HepG2 (cell line): ENCODE results near the gene PARP8.

Experiments
- EP300 ChIP-seq, 3 experiments: sonication (generic) in 1 of 3; formaldehyde crosslinking in 1 of 3; IDR thresholded peaks; 2 replicates each; pipeline versions ENCODE4 v1.5.1 to v1.6.1; 2011 to 2020; ENCODE audit warnings: low read depth in 2 of 3, low read length in 2 of 3, borderline replicate concordance in 1 of 3, improper control_type of control experiment in 1 of 3, mild to moderate bottlenecking in 1 of 3, missing genetic modification reagents in 1 of 3, moderate library complexity in 1 of 3
- MXD4 ChIP-seq: IDR thresholded peaks from 2 replicates; pipeline ENCODE4 v1.6.1; 2016; ENCODE audit warnings: mild to moderate bottlenecking, missing biosample characterization, missing genetic modification reagents
- NFYB ChIP-seq: sonication (generic); formaldehyde crosslinking; IDR thresholded peaks from 2 replicates; pipeline ENCODE4 v1.4.0; 2020; ENCODE audit warnings: missing genetic modification reagents
- PCBP2 ChIP-seq: fragments of 200-400 bp; formaldehyde crosslinking; optimal IDR thresholded peaks from 2 replicates; pipeline ENCODE3; 2018; ENCODE audit warnings: low read length, low read depth; ENCODE audit not compliant: poor library complexity, severe bottlenecking
- PHB2 ChIP-seq: fragments of 450-650 bp; IDR thresholded peaks from 2 replicates; pipeline ENCODE4 v1.6.1; 2018; ENCODE audit not compliant: partially characterized antibody
- RFX5 ChIP-seq: IDR thresholded peaks from 2 replicates; pipeline ENCODE4 v1.6.1; 2011; ENCODE audit warnings: low read depth, low read length, improper control_type of control experiment
- ZZZ3 ChIP-seq: sonication (generic); formaldehyde crosslinking; IDR thresholded peaks from 2 replicates; pipeline ENCODE4 v1.4.0; 2020; ENCODE audit warnings: missing genetic modification reagents, mild to moderate bottlenecking, borderline replicate concordance
- TF ChIP-seq, protein P1 (sequence below): sonication (generic); formaldehyde crosslinking; IDR thresholded peaks from 2 replicates; pipeline ENCODE4 v1.4.0; 2020; ENCODE audit warnings: low read depth, missing genetic modification reagents
- TF ChIP-seq, protein P2 (sequence below): sonication (generic); formaldehyde crosslinking; IDR thresholded peaks from 2 replicates; pipeline ENCODE4 v1.9.0; 2021; ENCODE audit warnings: mild to moderate bottlenecking, missing genetic modification reagents

DNA sequence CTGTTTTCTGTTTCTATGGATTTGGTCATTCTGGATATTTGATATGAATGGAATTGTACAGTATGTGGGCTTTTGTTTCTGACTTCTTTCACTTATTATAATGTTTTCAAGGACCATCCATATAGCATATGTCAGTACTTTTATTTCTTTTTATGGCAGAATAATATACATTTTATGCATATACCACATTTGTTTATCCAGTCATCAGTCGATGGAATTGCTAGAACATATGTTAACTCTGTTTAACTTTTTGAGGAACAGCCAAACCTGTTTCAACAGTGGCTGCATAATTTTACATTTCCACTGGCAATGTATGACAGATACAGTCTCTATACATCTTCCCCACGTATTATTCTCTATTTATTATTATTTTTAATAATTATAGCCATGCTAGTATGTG is 131.6 kb downstream of the PARP8 start:
- TF ChIP-seq NFYB (CRISPR knock-in tag) (no peak), PCBP2 (no peak), MXD4 (CRISPR knock-in tag) (no peak), PHB2 (no peak), EP300 (IDR thresholded peaks at IDR 0.05; ENCODE audit: low read depth in 2 of 2, low read length in 2 of 2) (no peak), EP300 (CRISPR knock-in tag; IDR thresholded peaks at IDR 0.05; ENCODE audit: borderline replicate concordance) (no peak), RFX5 (no peak), ZZZ3 (CRISPR knock-in tag) (no peak)
- TF ChIP-seq, protein P1, sequence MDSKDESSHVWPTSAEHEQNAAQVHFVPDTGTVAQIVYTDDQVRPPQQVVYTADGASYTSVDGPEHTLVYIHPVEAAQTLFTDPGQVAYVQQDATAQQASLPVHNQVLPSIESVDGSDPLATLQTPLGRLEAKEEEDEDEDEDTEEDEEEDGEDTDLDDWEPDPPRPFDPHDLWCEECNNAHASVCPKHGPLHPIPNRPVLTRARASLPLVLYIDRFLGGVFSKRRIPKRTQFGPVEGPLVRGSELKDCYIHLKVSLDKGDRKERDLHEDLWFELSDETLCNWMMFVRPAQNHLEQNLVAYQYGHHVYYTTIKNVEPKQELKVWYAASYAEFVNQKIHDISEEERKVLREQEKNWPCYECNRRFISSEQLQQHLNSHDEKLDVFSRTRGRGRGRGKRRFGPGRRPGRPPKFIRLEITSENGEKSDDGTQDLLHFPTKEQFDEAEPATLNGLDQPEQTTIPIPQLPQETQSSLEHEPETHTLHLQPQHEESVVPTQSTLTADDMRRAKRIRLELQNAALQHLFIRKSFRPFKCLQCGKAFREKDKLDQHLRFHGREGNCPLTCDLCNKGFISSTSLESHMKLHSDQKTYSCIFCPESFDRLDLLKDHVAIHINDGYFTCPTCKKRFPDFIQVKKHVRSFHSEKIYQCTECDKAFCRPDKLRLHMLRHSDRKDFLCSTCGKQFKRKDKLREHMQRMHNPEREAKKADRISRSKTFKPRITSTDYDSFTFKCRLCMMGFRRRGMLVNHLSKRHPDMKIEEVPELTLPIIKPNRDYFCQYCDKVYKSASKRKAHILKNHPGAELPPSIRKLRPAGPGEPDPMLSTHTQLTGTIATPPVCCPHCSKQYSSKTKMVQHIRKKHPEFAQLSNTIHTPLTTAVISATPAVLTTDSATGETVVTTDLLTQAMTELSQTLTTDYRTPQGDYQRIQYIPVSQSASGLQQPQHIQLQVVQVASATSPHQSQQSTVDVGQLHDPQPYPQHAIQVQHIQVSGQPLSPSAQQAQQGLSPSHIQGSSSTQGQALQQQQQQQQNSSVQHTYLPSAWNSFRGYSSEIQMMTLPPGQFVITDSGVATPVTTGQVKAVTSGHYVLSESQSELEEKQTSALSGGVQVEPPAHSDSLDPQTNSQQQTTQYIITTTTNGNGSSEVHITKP: no peak
- TF ChIP-seq, protein P2, sequence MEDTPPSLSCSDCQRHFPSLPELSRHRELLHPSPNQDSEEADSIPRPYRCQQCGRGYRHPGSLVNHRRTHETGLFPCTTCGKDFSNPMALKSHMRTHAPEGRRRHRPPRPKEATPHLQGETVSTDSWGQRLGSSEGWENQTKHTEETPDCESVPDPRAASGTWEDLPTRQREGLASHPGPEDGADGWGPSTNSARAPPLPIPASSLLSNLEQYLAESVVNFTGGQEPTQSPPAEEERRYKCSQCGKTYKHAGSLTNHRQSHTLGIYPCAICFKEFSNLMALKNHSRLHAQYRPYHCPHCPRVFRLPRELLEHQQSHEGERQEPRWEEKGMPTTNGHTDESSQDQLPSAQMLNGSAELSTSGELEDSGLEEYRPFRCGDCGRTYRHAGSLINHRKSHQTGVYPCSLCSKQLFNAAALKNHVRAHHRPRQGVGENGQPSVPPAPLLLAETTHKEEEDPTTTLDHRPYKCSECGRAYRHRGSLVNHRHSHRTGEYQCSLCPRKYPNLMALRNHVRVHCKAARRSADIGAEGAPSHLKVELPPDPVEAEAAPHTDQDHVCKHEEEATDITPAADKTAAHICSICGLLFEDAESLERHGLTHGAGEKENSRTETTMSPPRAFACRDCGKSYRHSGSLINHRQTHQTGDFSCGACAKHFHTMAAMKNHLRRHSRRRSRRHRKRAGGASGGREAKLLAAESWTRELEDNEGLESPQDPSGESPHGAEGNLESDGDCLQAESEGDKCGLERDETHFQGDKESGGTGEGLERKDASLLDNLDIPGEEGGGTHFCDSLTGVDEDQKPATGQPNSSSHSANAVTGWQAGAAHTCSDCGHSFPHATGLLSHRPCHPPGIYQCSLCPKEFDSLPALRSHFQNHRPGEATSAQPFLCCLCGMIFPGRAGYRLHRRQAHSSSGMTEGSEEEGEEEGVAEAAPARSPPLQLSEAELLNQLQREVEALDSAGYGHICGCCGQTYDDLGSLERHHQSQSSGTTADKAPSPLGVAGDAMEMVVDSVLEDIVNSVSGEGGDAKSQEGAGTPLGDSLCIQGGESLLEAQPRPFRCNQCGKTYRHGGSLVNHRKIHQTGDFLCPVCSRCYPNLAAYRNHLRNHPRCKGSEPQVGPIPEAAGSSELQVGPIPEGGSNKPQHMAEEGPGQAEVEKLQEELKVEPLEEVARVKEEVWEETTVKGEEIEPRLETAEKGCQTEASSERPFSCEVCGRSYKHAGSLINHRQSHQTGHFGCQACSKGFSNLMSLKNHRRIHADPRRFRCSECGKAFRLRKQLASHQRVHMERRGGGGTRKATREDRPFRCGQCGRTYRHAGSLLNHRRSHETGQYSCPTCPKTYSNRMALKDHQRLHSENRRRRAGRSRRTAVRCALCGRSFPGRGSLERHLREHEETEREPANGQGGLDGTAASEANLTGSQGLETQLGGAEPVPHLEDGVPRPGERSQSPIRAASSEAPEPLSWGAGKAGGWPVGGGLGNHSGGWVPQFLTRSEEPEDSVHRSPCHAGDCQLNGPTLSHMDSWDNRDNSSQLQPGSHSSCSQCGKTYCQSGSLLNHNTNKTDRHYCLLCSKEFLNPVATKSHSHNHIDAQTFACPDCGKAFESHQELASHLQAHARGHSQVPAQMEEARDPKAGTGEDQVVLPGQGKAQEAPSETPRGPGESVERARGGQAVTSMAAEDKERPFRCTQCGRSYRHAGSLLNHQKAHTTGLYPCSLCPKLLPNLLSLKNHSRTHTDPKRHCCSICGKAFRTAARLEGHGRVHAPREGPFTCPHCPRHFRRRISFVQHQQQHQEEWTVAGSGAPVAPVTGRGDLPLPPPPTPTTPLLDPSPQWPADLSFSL (CRISPR knock-in tag): no peak
